ENCODE results near the gene FAM131A.
"Not testable (repeated sequence)": the region's sequence is repeated elsewhere in the genome, so short reads cannot be mapped to it uniquely, and the experiment has no call there.

FAM131A gene

DNA sequence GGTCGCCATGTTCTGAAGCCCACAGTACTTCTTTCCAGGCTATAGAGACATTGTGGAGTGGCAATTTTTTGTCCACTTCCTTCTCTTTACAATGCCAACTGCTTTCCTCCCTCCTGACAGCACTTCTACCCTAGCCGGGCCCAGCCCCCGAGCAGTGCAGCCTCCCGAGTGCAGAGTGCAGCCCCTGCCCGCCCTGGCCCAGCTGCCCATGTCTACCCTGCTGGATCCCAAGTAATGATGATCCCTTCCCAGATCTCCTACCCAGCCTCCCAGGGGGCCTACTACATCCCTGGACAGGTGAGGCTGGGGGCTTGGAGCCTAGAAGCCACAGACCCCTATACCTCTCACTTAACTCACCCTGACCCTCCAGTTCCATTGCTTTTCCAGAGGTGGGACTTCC is 20.2 kb upstream of the FAM131A start:
- DNase-seq: no peak

DNA sequence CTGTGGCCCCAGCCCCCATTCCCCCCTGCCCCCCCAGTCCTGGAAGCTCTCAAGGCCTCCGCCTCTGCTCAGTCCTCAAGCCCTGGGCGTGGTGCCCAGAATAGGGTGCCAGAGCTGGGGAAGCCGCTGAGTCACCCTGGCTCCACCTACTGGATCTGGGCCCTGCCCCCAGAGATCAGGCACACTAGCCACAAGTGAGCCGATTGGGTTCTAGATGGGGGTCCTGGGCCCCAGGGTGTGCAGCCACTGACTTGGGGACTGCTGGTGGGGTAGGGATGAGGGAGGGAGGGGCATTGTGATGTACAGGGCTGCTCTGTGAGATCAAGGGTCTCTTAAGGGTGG is 17.3 kb upstream of the FAM131A start:
- peak; percentile 33 for DNase-seq

DNA sequence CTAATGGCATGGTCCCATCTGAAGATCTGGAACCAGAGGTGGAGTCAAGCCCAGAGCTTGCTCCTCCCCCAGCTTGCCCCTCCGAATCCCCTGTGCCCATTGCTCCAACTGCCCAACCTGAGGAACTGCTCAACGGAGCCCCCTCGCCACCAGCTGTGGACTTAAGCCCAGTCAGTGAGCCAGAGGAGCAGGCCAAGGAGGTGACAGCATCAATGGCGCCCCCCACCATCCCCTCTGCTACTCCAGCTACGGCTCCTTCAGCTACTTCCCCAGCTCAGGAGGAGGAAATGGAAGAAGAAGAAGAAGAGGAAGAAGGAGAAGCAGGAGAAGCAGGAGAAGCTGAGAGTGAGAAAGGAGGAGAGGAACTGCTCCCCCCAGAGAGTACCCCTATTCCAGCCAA is 15.7 kb upstream of the FAM131A start:
- no peak for DNase-seq

DNA sequence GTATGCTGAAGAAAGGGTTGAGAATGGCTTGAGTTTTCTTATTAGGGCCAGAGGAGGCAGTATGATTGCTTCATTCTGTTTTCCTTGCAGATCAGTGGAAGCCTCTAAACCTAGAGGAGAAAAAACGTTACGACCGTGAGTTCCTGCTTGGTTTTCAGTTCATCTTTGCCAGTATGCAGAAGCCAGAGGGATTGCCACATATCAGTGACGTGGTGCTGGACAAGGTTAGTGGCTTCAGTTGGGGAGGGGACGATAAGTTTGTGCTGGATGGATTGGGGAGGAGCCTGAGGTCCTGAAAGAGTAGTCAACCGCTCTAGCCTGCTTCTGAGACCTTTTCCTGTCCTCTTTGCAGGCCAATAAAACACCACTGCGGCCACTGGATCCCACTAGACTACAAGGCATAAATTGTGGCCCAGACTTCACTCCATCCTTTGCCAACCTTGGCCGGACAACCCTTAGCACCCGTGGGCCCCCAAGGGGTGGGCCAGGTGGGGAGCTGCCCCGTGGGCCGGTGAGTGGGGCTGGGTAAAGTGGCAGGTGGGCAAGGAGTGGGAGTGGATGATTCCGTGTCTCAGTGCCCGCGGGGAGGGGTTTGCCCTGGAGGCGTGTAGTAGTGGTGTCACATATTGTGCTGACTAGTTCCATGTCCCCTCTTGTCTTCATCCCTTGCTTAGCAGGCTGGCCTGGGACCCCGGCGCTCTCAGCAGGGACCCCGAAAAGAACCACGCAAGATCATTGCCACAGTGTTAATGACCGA is 14.5 kb upstream of the FAM131A start:
- DNase-seq: no peak

DNA sequence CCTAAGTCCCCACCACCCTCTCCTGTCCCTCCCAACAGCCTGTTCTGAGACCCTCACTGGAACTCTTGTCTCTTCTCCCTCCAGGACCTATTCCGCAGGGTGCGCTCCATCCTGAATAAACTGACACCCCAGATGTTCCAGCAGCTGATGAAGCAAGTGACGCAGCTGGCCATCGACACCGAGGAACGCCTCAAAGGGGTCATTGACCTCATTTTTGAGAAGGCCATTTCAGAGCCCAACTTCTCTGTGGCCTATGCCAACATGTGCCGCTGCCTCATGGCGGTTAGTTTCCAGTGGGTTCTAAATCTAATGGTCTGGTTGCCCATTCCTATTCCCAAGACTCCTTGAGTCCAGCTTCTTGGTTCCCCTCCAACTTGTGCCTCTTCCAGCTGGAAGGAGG is 13.7 kb upstream of the FAM131A start:
- no peak for DNase-seq

DNA sequence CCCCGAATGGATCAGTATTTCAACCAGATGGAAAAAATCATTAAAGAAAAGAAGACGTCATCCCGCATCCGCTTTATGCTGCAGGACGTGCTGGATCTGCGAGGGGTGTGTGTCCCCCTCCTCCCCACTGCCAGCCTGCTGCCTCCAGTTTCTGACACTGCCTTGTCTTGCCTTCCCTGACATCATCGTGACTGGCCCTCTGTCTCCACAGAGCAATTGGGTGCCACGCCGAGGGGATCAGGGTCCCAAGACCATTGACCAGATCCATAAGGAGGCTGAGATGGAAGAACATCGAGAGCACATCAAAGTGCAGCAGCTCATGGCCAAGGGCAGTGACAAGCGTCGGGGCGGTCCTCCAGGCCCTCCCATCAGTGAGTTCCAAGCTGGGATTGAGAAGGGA is 12.1 kb upstream of the FAM131A start:
- DNase-seq: no peak

DNA sequence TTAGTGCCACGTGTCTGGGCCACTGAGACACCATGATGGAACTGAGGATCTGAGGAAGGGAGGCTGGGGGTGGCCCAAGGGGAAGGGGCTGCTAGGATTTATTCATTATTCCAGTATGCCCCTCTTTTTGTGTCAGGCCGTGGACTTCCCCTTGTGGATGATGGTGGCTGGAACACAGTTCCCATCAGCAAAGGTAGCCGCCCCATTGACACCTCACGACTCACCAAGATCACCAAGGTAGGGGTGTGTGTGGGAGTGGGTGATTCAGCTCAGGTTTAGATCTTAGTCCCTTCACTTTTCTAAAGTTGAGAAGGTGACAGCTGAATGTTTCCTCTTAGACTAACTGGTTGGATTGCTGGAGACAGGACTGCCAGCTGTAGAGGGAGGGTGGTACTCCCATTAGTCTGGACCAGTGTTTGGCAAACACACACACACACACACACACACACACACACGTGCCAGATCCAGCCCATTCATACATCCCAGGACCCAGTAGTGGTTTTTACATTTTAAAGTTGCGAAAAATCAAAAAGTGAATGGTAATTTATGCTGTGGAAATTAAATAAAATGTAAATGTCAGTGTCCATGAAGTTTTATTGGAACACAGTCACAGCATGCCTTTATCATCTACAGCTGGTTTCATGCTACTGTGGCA is 11.6 kb upstream of the FAM131A start:
- no peak for DNase-seq

DNA sequence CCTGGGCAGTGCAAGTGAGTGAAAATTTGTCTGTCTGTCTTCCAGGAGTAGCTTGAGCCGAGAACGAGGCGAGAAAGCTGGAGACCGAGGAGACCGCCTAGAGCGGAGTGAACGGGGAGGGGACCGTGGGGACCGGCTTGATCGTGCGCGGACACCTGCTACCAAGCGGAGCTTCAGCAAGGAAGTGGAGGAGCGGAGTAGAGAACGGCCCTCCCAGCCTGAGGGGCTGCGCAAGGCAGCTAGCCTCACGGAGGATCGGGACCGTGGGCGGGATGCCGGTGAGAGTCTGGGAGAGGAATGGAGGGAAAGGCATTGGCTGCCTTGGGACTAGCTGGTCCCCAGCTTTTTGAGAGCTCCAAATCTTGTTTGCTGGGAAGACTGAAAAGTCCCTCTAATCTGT is 10.2 kb upstream of the FAM131A start:
- DNase-seq: no peak

DNA sequence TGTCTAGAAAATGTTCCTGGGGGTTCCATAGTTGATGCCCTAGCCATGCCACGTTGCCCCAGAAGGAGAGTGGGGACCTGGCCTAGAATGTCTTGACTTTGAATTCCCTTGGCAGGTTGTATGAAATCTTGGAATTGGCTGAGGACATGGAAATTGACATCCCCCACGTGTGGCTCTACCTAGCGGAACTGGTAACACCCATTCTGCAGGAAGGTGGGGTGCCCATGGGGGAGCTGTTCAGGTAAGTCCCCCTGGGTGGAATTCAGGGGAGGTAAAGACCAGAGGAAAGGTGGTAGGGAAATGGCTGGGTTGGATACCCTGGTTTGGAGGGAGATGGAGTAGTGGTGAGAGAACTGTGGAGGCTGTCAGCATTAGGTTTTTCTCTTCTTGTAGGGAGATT is 8.9 kb upstream of the FAM131A start:
- DNase-seq: no peak

DNA sequence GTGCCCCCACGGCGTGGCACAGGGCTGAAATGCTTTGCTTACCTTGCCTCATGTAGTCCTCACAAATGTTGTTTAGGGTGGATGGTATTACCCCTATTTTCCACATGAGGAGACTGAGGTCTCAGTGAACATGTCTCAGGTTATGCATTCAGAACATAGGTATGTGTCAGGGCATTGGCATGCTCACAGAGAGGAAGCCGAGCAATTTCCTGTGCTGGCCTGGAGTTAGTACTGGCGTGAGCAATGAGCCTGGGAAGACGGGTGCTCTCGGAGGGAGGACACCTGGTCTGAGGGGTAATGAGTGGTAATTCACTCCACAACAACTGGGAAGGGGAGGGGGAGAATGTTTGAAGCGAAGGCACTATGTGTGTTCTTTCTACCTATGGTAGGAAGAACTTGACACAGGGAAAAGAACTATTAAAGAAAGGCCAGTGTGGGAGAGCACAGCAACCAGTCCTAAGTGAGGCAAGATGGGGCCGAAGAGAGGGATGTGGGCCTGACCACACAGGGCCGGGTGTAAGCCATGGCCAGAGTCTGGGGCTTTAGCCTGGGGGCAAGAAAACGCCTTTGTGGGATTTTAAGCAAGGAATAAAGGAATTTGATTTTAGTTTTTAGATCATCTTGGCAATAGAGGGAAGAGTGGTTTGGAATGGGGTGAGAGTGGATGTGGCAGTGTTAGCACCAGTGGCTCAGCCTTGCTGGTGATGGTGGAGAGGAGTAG is 4.9 kb upstream of the FAM131A start:
- DNase-seq: no peak

DNA sequence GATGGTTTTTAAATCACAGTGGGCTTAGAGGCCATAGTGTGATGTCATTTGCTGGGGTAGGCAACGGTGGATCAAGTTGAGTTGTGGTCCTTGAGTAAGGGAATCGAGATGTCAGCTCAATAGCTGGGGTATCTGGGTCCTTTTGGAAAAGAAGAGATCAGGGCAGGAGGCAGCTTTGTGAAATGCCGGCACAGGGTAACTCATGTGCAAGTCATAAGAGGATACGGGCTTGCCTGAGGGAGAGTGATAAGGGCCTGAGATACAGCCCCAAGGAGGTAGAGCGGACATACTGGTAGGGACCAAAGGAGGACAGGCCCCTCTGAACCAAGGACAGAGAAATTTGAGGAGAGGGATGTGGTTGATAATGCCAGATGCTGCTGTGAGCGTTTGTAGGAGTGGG is 4.2 kb upstream of the FAM131A start:
- DNase-seq: no peak

DNA sequence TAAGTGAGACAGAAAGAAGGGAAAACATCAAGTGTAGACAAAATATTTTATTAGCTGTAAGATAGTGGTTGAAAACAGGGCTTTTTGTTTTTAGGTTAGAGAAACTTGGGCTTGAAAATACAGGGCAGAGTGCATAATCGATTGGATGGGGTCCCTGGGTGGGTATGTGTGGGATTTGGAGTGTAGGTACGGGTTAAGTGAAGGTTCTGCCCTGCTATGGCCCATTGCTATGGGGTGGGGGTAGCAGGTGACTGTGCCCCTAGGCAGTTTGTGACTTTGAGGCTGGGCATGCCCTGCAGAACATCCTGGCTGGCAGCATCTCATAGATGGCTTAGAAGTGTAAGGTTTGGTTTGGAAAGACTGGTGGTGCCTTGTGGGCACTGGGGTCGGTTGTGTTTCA is 3.7 kb upstream of the FAM131A start:
- DNase-seq: no peak

DNA sequence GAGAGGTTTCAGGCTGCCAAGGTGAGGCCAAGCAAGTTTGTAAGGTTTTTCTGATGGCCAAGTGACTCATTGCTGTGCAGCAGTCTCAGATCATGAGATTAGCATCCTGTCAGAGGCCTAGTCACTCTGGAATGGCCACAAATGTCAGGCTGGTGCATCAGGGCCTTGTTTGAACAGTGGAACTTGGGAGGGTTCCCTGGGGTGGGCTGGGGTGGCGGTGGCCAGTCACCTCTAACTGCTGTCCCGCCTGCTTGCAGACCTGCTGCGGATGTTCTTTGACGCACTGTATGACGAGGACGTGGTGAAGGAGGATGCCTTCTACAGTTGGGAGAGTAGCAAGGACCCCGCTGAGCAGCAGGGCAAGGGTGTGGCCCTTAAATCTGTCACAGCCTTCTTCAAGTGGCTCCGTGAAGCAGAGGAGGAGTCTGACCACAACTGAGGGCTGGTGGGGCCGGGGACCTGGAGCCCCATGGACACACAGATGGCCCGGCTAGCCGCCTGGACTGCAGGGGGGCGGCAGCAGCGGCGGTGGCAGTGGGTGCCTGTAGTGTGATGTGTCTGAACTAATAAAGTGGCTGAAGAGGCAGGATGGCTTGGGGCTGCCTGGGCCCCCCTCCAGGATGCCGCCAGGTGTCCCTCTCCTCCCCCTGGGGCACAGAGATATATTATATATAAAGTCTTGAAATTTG is 2.8 kb upstream of the FAM131A start:
- no peak for DNase-seq

DNA sequence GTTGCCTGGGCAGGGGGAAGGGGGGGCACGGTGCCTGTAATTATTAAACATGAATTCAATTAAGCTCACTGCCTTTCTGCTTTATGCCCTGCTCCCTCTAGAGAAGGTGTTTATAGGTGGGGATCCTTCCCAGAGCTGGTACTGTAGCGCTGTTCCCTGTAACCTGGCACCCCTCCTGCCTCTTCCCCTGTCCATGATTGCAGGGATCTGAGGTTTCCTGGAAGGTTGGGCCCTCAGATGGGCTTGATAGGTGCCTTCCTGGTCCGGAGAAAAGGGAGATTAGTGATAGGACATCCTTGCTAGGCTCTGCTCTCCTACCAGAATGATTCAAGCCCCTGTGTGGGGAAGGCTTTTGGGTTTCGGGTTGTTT is 2.1 kb upstream of the FAM131A start:
- DNase-seq: no peak

DNA sequence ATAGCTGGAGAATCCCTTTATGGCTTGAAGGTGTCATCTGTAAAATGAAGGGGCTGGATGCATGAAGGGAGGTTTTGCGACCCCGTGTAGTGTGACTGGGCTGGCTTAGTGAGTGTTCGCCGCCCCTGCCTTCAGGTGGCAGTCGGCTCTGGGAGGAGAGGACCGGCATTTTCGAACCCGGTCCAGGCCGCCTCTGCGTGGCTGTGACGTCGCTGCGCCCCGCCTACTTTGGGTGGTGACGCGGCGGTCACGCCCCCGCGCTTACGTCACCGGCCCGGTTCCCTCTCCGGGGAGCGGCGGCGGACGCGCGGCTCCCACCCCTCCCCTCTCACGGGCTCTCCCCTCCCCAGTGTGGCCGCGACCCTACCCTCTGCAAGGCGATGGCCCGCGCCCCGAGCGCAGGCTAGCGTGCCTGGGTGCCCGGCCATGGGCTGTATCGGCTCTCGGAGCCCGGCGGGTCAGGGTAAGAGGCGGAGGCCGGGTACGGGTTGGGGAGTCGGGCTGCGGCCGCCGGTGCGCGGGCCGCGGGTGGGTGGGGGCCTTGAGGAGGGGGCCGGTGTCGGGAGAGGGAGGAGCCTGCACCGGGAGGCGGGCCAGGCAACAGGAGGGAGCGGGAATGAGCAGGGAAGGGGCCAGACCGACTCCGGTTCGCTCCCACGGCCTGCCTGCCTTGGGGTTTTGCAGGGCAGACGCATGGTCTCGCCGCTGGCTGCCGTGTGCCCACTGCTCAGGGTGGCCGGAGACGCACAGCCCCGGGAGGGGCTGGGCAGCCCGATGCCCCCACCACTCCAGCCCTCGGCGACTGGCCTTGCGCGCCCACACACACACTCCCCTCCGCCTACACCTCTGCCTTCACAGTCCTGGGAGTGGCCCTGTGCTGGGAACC is 1.5 kb upstream of the FAM131A start:
- DNase-seq: peak; percentile 82

DNA sequence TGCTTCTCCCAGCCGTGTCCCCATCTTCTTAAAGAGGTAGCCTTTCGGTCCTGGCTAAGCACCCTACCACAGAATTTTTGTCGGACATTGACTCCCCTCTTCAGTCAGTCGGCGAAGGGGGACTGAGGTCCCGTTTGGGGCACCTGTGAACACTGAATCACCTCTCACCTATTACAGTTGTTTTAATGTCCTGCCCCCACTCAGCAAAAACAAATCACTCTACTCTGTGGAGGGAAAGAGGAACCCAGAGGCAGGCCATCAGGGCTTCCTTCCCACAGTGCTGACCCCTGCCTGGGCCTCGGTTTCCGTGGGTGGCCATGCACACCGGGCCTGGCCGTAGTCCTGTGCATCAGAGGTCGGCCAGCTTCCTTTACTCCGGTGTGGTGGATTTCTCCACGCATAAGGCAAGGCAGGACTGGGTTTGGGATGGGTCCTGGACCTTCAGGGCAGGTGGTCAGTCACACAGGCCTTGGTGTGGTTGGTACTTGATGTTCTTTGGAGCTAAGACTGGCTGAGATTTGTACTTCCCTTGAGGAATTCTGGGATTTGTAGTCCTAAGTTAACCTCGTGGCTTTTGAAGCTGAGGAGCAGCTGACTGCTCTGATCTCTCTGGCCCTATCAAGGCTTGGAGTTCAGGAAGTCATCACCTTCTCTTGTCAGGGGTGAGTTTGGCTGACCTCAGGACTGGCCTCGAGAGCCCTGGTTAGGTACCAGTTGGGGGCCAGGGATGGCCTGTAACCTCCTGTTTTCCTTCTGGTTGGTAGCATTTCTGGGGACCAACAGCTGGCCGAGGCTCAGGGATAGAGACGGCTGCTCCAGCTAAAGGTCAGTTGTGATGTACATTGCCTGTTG is 627 bp upstream of the FAM131A start:
- DNase-seq: no peak

DNA sequence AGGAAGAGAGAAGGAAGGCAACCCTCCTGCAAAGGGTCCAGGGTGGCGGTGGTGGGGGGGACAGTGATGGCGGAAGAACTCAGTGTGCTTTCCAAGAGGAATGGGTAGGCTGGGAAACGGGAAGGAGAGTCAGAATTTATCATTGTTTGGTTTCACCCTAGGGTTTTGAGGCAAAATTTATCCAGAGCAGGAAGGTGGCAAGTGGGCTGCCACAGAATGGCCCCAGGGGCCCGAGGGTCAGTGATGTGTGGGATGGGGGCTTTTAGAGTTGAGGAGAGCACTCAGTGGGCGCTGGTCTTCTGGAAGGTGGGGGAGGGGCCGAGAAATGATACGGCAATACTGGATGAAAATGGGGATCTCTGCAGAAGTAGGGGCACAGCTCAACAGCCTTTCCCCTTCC is 581 bp downstream of the FAM131A start:
- DNase-seq: no peak

DNA sequence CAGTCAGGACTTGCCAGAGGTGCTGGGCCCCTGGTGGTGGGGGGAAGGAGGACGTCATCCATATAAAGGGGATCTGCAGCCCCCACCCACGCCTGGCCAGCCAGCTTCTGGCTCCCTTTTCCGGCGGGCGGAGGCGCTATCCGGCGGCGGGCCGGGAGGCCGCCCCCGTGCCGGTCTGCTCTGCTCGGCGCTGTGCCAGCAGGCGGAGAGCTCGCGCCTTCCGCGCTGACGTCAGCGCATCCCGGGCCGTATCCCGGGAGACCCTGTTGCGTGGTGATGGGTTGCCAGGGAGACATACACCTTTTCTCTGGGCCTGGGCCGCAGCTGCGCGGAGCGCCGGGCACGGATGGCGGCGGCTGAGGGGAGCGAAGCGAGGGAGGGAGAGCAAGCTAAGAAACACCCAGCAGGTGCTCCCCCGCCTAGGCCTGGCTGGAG is 1.1 kb downstream of the FAM131A start:
- no peak for DNase-seq

DNA sequence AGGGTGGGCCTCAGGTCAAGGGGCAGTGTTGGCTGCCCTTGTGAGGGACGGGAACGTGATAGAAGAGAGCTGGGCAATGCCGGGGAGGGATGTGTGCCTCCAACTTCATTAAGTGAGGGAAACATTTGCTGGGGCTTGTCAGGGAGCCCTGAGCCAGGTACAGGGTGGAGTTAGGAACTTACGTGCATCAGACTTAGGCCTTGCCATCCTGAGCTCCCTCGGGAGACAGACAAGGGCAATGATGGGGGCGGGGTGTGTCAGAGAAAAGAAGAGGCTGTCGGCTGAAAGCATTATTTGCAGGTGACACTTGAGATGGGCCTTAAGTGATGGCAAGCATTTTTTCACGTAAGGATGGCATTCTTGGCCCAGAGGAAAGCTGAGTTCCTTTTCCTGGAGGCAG is 1.6 kb downstream of the FAM131A start:
- DNase-seq: no peak

DNA sequence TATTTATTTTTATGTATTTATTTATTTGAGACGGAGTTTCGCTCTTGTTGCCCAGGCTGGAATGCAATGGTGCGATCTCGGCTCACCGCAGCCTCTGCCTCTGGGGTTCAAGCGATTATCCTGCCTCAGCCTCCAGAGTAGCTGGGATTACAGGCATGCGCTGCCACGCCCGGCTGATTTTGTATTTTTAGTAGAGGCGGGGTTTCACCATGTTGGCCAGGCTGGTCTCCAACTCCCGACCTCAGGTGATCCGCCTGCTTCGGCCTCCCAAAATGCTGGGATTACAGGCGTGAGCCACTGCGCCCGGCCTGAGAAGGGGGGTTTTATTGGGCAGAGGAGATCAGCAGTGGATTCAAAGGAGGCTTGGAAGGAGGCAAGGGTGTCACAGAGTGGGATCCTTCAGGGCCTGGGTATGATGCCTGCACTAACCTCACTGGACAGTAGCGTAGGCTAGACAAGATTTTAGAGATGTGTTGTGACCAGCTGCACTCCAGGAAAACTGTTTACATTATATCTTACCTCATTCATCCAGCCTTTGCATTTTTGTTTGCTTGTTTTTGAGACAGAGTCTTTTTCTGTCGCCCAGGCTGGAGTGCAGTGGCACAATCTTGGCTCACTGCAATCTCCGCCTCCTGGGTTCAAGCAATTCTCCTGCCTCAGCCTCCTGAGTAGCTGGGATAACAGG is 2.2 kb downstream of the FAM131A start:
- not testable (repeated sequence) for DNase-seq

DNA sequence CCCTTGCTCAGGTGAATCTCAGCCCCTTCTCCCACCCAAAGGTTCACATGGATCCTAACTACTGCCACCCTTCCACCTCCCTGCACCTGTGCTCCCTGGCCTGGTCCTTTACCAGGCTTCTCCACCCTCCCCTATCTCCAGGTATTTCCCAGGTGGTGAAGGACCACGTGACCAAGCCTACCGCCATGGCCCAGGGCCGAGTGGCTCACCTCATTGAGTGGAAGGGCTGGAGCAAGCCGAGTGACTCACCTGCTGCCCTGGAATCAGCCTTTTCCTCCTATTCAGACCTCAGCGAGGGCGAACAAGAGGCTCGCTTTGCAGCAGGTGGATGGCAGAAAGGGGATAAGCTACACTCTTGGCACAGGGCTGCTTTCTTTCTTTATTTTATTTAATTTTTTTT is 4.5 kb downstream of the FAM131A start:
- DNase-seq: no peak
